HCT116 (cell line): ENCODE results near the gene DAGLA. TPM values are rescaled to one million over a fixed set of nuclear protein-coding genes. Genes with fewer than 3 reads are reported as not detected.

Experiments
- ATAC-seq: fragments of 200-7000 bp; cut with Tn5 transposase; 2 replicates; pipeline ENCODE4 v1.9.1; 2020; ENCODE audit warnings: mild to moderate bottlenecking, moderate library complexity
- BruUV-seq: library from RNA; stranded (reverse); fragments of 400-500 nt; replicated peaks from 2 replicates; lab custom pipeline; 2021; lab: Mats Ljungman, UMichigan
- CTCF ChIA-PET: fragments of 300-600 bp; sonication (Branson Sonifier 250); formaldehyde crosslinking; loops from one replicate; lab custom pipeline; 2021; ENCODE audit warnings: antibody characterized with exemption; lab: Charles Lee
- POLR2A ChIA-PET: fragments of 300-600, 350-600 bp; sonication (Branson Sonifier 250); formaldehyde crosslinking; loops from one replicate; lab custom pipeline; 2021; ENCODE audit warnings: antibody characterized with exemption; lab: Charles Lee
- RAD21 ChIA-PET, 2 experiments: fragments of 300-600 bp; sonication (Branson Sonifier 250); formaldehyde crosslinking; loops; one replicate each; lab custom pipeline; 2023; ENCODE audit warnings: low total read pairs in 2 of 2; ENCODE audit not compliant: uncharacterized antibody in 2 of 2, unreplicated experiment in 2 of 2, low non-redundant PET in 1 of 2; lab: Charles Lee
- DNase-seq: peaks from one replicate; pipeline ENCODE4 v3.0.0-alpha.2; 2010; ENCODE audit warnings: low read depth, low spot score
- H2AFZ ChIP-seq: fragments of 200-600 bp; shearing (Covaris generic), sonication (generic); 2 replicates; pipeline ENCODE4 v1.6.1; 2017; ENCODE audit warnings: low read depth, mixed run types, mixed read lengths, antibody characterized with exemption, low read length; ENCODE audit not compliant: poor library complexity, severe bottlenecking
- H3K27ac ChIP-seq: 2 replicates; pipeline ENCODE4 v1.5.1; 2012; ENCODE audit warnings: low read depth, low read length
- H3K27me3 ChIP-seq: fragments of 200-600 bp; sonication (generic); 2 replicates; pipeline ENCODE4 v1.6.1; 2016; ENCODE audit warnings: mixed run types, low read length, mixed read lengths; ENCODE audit not compliant: insufficient read depth
- H3K36me3 ChIP-seq, 2 experiments: fragments of 200-500 bp in 1 of 2; fragments of 200-600 bp in 1 of 2; sonication (Bioruptor generic) in 1 of 2; sonication (generic) in 1 of 2; 2 replicates each; pipeline versions ENCODE4 v1.5.1 to v1.6.1; 2014 to 2016; ENCODE audit warnings: low read length in 2 of 2, inconsistent platforms in 1 of 2, mixed read lengths in 1 of 2, mixed run types in 1 of 2; ENCODE audit not compliant: insufficient read depth in 2 of 2, control insufficient read depth in 1 of 2
- H3K4me1 ChIP-seq, 2 experiments: fragments of 200-600 bp in 1 of 2; sonication (generic) in 1 of 2; 2 replicates each; pipeline versions ENCODE4 v1.5.1 to v1.6.1; 2012 to 2017; ENCODE audit warnings: low read length in 2 of 2, inconsistent platforms in 1 of 2, mild to moderate bottlenecking in 1 of 2, mixed read lengths in 1 of 2, mixed run types in 1 of 2, moderate library complexity in 1 of 2; ENCODE audit not compliant: insufficient read depth in 2 of 2, control insufficient read depth in 1 of 2
- H3K4me2 ChIP-seq: fragments of 200-600 bp; sonication (generic); 2 replicates; pipeline ENCODE4 v1.6.1; 2017; ENCODE audit warnings: mixed run types, low read length, mixed read lengths
- H3K4me3 ChIP-seq, 2 experiments: fragments of 200-600 bp in 1 of 2; sonication (generic) in 1 of 2; replicated peaks in 1 of 2; 2 replicates each; pipeline ENCODE4 v1.5.1; 2011 to 2016; ENCODE audit warnings: low read length in 2 of 2, control low read depth in 1 of 2, low read depth in 1 of 2, mild to moderate bottlenecking in 1 of 2, mixed read lengths in 1 of 2, mixed run types in 1 of 2
- H3K79me2 ChIP-seq: fragments of 200-600 bp; sonication (generic); 2 replicates; pipeline ENCODE4 v1.6.1; 2017; ENCODE audit warnings: mild to moderate bottlenecking, mixed run types, low read length, moderate library complexity, mixed read lengths; ENCODE audit not compliant: insufficient read depth
- H3K9ac ChIP-seq: fragments of 200-600 bp; sonication (generic); 2 replicates; pipeline ENCODE4 v1.6.1; 2016; ENCODE audit warnings: low read length, mixed read lengths
- H3K9me2 ChIP-seq: fragments of 200-600 bp; sonication (generic), shearing (Covaris generic); 2 replicates; pipeline ENCODE4 v1.6.1; 2017; ENCODE audit warnings: mixed run types, mild to moderate bottlenecking, moderate library complexity; ENCODE audit not compliant: insufficient read depth
- H3K9me3 ChIP-seq, 2 experiments: fragments of 200-500 bp in 1 of 2; fragments of 200-600 bp in 1 of 2; sonication (Bioruptor generic) in 1 of 2; sonication (generic) in 1 of 2; 2 replicates each; pipeline ENCODE4 v1.6.1; 2014 to 2017; ENCODE audit warnings: low read length in 2 of 2, mixed read lengths in 2 of 2, inconsistent platforms in 1 of 2, low read depth in 1 of 2, mild to moderate bottlenecking in 1 of 2, mixed run types in 1 of 2, moderate library complexity in 1 of 2; ENCODE audit not compliant: control insufficient read depth in 1 of 2, insufficient read depth in 1 of 2
- H4K20me1 ChIP-seq: fragments of 200-600 bp; sonication (generic), shearing (Covaris generic); 2 replicates; pipeline ENCODE4 v1.6.1; 2017; ENCODE audit warnings: mixed run types, mild to moderate bottlenecking, moderate library complexity; ENCODE audit not compliant: insufficient read depth
- ATF3 ChIP-seq: IDR thresholded peaks from 2 replicates; pipeline ENCODE4 v1.6.1; 2012
- CBX3 ChIP-seq: IDR thresholded peaks from 2 replicates; pipeline ENCODE4 v1.6.1; 2012; ENCODE audit warnings: low read depth
- CTCF ChIP-seq, 3 experiments: fragments of 200-600 bp in 1 of 3; sonication (generic) in 1 of 3; IDR thresholded peaks in 2 of 3; conservative IDR thresholded peaks in 1 of 3; 2 replicates each; pipeline ENCODE4 v1.5.1; 2012 to 2017; ENCODE audit warnings: low read depth in 2 of 3, low read length in 2 of 3, antibody characterized with exemption in 1 of 3, borderline replicate concordance in 1 of 3, control low read depth in 1 of 3, mild to moderate bottlenecking in 1 of 3, mixed read lengths in 1 of 3, mixed run types in 1 of 3, moderate library complexity in 1 of 3; ENCODE audit not compliant: insufficient read depth in 1 of 3
- EZH2 ChIP-seq: fragments of 200-600 bp; sonication (generic); IDR thresholded peaks from 2 replicates; pipeline ENCODE4 v1.6.1; 2017; ENCODE audit warnings: antibody characterized with exemption, mixed run types
- EZH2phosphoT487 ChIP-seq: fragments of 200-600 bp; IDR thresholded peaks from 2 replicates; pipeline ENCODE4 v1.6.1; 2018; ENCODE audit warnings: antibody characterized with exemption, borderline replicate concordance
- FOSL1 ChIP-seq: IDR thresholded peaks from 2 replicates; pipeline ENCODE4 v1.6.1; 2012; ENCODE audit warnings: low read depth
- JUND ChIP-seq: IDR thresholded peaks from 2 replicates; pipeline ENCODE4 v1.6.1; 2012
- MAX ChIP-seq: IDR thresholded peaks from 2 replicates; pipeline ENCODE4 v1.6.1; 2012
- POLR2A ChIP-seq: IDR thresholded peaks from 2 replicates; pipeline ENCODE4 v1.7.0; 2011; ENCODE audit warnings: borderline replicate concordance; ENCODE audit not compliant: insufficient read depth, insufficient read length; ENCODE audit errors: extremely low read depth
- POLR2AphosphoS5 ChIP-seq: IDR thresholded peaks from 2 replicates; pipeline ENCODE4 v1.6.1; 2011; ENCODE audit warnings: mild to moderate bottlenecking, low read depth, low read length, moderate library complexity
- REST ChIP-seq: IDR thresholded peaks from 2 replicates; pipeline ENCODE4 v1.6.1; 2012; ENCODE audit warnings: low read depth
- SIN3A ChIP-seq: IDR thresholded peaks from 2 replicates; pipeline ENCODE4 v1.6.1; 2012; ENCODE audit warnings: low read depth
- SRF ChIP-seq: IDR thresholded peaks from 2 replicates; pipeline ENCODE4 v1.6.1; 2012; ENCODE audit warnings: low read depth
- TCF7L2 ChIP-seq: IDR thresholded peaks from 2 replicates; pipeline ENCODE4 v1.7.0; 2011; ENCODE audit warnings: borderline replicate concordance, inconsistent platforms; ENCODE audit not compliant: insufficient read depth, insufficient read length; ENCODE audit errors: extremely low read depth
- YY1 ChIP-seq: IDR thresholded peaks from 2 replicates; pipeline ENCODE4 v1.6.1; 2011; ENCODE audit warnings: low read length, low read depth, moderate library complexity, mild to moderate bottlenecking; ENCODE audit not compliant: insufficient replicate concordance; ENCODE audit errors: extremely low read depth
- ZFX ChIP-seq: fragments of 450-650 bp; IDR thresholded peaks from 2 replicates; pipeline ENCODE4 v1.6.1; 2017
- ZNF274 ChIP-seq: fragments of 200-500 bp; sonication (Bioruptor generic); IDR thresholded peaks from 2 replicates; pipeline ENCODE4 v1.6.1; 2014; ENCODE audit warnings: mild to moderate bottlenecking, low read depth, low read length, inconsistent platforms
- intact Hi-C: fragments of 100-400 bp; cut with micrococcal nuclease; formaldehyde crosslinking; loops from 2 replicates; pipeline ENCODE4 v1.10.0; 2022
- total RNA-seq: library from RNA; stranded (reverse); gene quantifications from one replicate; pipeline ENCODE4 v1.2.1, GENCODE V29; 2021; ENCODE audit not compliant: unreplicated experiment

The DAGLA gene
- total RNA-seq, 1 experiment from 2014 or later = 2.7 TPM

- Histone ChIP-seq H3K4me2 (no peak overlapping the region), H4K20me1 (no peaks in the 10 kb centered on the region), H3K4me1 (peaks cover 34 to 40% of the 10 kb centered on the region in 2 experiments), H3K4me3 (no peak overlapping the region), H3K9me3 (no peaks in the 10 kb centered on the region), H3K27ac (no peak overlapping the region), H2AFZ (no peak overlapping the region), H3K9me2 (no peaks in the 10 kb centered on the region), H3K27me3 (no peaks in the 10 kb centered on the region), H3K79me2 (no peaks in the 10 kb centered on the region), H3K36me3 (no peaks in the 10 kb centered on the region), H3K9ac (no peak overlapping the region)
- ATAC-seq = no peak
- no TSS peak for BruUV-seq
- TF ChIP-seq CBX3 (no peak), TCF7L2 (no peak), SRF (no peak), POLR2AphosphoS5 (no peak), YY1 (no peak), MAX (no peak), ZFX (no peak), EZH2 (no peak), ZNF274 (no peak), FOSL1 (no peak), REST (no peak), CTCF (IDR thresholded peaks at IDR 0.05 in 2 of 3, conservative IDR thresholded peaks at IDR 0.05 in 1 of 3; ENCODE audit: borderline replicate concordance in 1 of 3, insufficient read depth in 1 of 3, low read depth in 2 of 3, low read length in 2 of 3) (no peak), SIN3A (no peak), EZH2phosphoT487 (no peak), ATF3 (no peak), JUND (no peak), POLR2A (no peak)
- RAD21 ChIA-PET = no interaction called here
- intact Hi-C loops = no loop called here
- no peak for DNase-seq
- CTCF ChIA-PET = no interaction called here
- POLR2A ChIA-PET = no interaction called here
Measured at GRCh38 chr11:61702701-61703312, 22.6 kb downstream of the DAGLA start.
